SK-N-SH (cell line): ENCODE data around the gene NSUN2. TPM values are rescaled to one million over a fixed set of nuclear protein-coding genes. Genes with fewer than 3 reads are reported as not detected.

Experiments
- CTCF ChIA-PET: fragments of 300-600, 350-600 bp; formaldehyde crosslinking; extraction: SDS; loops from one replicate; lab custom pipeline; 2021; lab: Yijun Ruan, JAX
- POLR2A ChIA-PET: fragments of 350-600 bp; sonication (Branson Sonifier 250); formaldehyde crosslinking; extraction: SDS; loops from one replicate; lab custom pipeline; 2020; ENCODE audit warnings: antibody characterized with exemption, inconsistent platforms; lab: Yijun Ruan, JAX
- DNase-seq: peaks from one replicate; pipeline ENCODE4 v3.0.0; 2012
- H2AFZ ChIP-seq: fragments of 200-600 bp; sonication (generic); 2 replicates; pipeline ENCODE4 v1.8.1; 2016; ENCODE audit warnings: antibody characterized with exemption, mild to moderate bottlenecking, low read depth
- H3F3A ChIP-seq: fragments of 200-600 bp; sonication (generic); replicated peaks from 2 replicates; pipeline ENCODE3; 2016; ENCODE audit warnings: antibody characterized with exemption, mild to moderate bottlenecking; ENCODE audit not compliant: insufficient read depth
- H3K27ac ChIP-seq, 2 experiments: fragments of 200-500 bp in 1 of 2; fragments of 200-600 bp in 1 of 2; sonication (Bioruptor generic) in 1 of 2; sonication (generic), shearing (Covaris generic) in 1 of 2; 2 replicates each; pipeline versions ENCODE4 v1.5.1 to v1.6.1; 2014 to 2016; ENCODE audit warnings: low read depth in 2 of 2, inconsistent platforms in 1 of 2, low read length in 1 of 2, mild to moderate bottlenecking in 1 of 2, mixed read lengths in 1 of 2
- H3K27me3 ChIP-seq: fragments of 200-600 bp; sonication (generic), shearing (Covaris generic); 2 replicates; pipeline ENCODE4 v1.6.1; 2016; ENCODE audit warnings: mixed run types; ENCODE audit not compliant: insufficient read depth
- H3K36me3 ChIP-seq, 2 experiments: fragments of 200-500 bp in 1 of 2; fragments of 200-600 bp in 1 of 2; sonication (Bioruptor generic) in 1 of 2; sonication (generic) in 1 of 2; replicated peaks in 1 of 2; 2 replicates each; pipeline versions ENCODE3 to v1.5.1; 2014 to 2016; ENCODE audit warnings: low read length in 1 of 2, mild to moderate bottlenecking in 1 of 2; ENCODE audit not compliant: insufficient read depth in 2 of 2, control insufficient read depth in 1 of 2
- H3K4me1 ChIP-seq, 2 experiments: fragments of 200-500 bp in 1 of 2; fragments of 200-600 bp in 1 of 2; sonication (Bioruptor generic) in 1 of 2; sonication (generic), shearing (Covaris generic) in 1 of 2; 2 replicates each; pipeline versions ENCODE4 v1.5.1 to v1.6.1; 2014 to 2016; ENCODE audit warnings: low read depth in 1 of 2, low read length in 1 of 2, mixed run types in 1 of 2; ENCODE audit not compliant: insufficient read depth in 2 of 2, control insufficient read depth in 1 of 2
- H3K4me2 ChIP-seq: fragments of 200-600 bp; sonication (generic), shearing (Covaris generic); 2 replicates; pipeline ENCODE4 v1.6.1; 2017; ENCODE audit warnings: mixed run types
- H3K4me3 ChIP-seq, 2 experiments: fragments of 200-500 bp in 1 of 2; fragments of 200-600 bp in 1 of 2; sonication (Bioruptor generic) in 1 of 2; sonication (generic), shearing (Covaris generic) in 1 of 2; 2 replicates each; pipeline versions ENCODE4 v1.5.1 to v1.8.1; 2014 to 2016; ENCODE audit warnings: low read depth in 2 of 2, inconsistent platforms in 1 of 2, low read length in 1 of 2, mild to moderate bottlenecking in 1 of 2, mixed read lengths in 1 of 2, moderate library complexity in 1 of 2
- H3K79me2 ChIP-seq: fragments of 200-600 bp; sonication (generic); 2 replicates; pipeline ENCODE4 v1.8.1; 2017; ENCODE audit warnings: mild to moderate bottlenecking; ENCODE audit not compliant: insufficient read depth
- H3K9ac ChIP-seq: fragments of 200-600 bp; sonication (generic); 2 replicates; pipeline ENCODE4 v1.6.1; 2017; ENCODE audit warnings: mixed run types
- H3K9me2 ChIP-seq: fragments of 200-600 bp; sonication (generic); 2 replicates; pipeline ENCODE4 v1.6.1; 2017; ENCODE audit warnings: mixed run types
- H3K9me3 ChIP-seq: fragments of 200-600 bp; sonication (generic); 2 replicates; pipeline ENCODE4 v1.6.1; 2017; ENCODE audit warnings: mixed run types, mild to moderate bottlenecking, moderate library complexity
- H4K20me1 ChIP-seq: fragments of 200-600 bp; sonication (generic); 2 replicates; pipeline ENCODE4 v1.6.1; 2017; ENCODE audit warnings: mild to moderate bottlenecking, mixed run types; ENCODE audit not compliant: insufficient read depth
- ELF1 ChIP-seq: IDR thresholded peaks from 2 replicates; pipeline ENCODE4 v1.4.0; 2012
- FOSL2 ChIP-seq: IDR thresholded peaks from 2 replicates; pipeline ENCODE4 v1.4.0; 2012; ENCODE audit warnings: low read depth, mild to moderate bottlenecking, moderate library complexity, borderline replicate concordance
- FOXJ3 ChIP-seq: sonication (generic); formaldehyde crosslinking; IDR thresholded peaks from 2 replicates; pipeline ENCODE4 v1.5.1; 2020; ENCODE audit warnings: mild to moderate bottlenecking, missing genetic modification reagents
- MXI1 ChIP-seq: IDR thresholded peaks from 2 replicates; pipeline ENCODE4 v1.6.1; 2012; ENCODE audit warnings: mild to moderate bottlenecking, low read depth, low read length, improper control_type of control experiment
- RAD21 ChIP-seq: IDR thresholded peaks from 2 replicates; pipeline ENCODE4 v1.6.1; 2012; ENCODE audit warnings: mild to moderate bottlenecking, low read length
- RCOR1 ChIP-seq: fragments of 150-350 bp; IDR thresholded peaks from 2 replicates; pipeline ENCODE4 v1.6.1; 2017; ENCODE audit warnings: antibody characterized with exemption, low read length
- WGBS: methylation state at CpG from one replicate; pipeline ENCODE4 v1.1.6; 2017; ENCODE audit warnings: low lambda C conversion rate; 5-methylcytosine and 5-hydroxymethylcytosine counted together
- polyA plus RNA-seq, 3 experiments: library from polyadenylated mRNA; depleted of rRNA; stranded (reverse); fragments of >200 nt; gene quantifications; 2 replicates each; pipeline ENCODE4 v1.2.3, GENCODE V29; 2012
- TF ChIP-seq, protein P1 (sequence below): IDR thresholded peaks from 2 replicates; pipeline ENCODE4 v1.6.1; 2012; ENCODE audit warnings: mild to moderate bottlenecking, low read depth, low read length, moderate library complexity
- TF ChIP-seq, protein P2 (sequence below): fragments of 150-350 bp; IDR thresholded peaks from 2 replicates; pipeline ENCODE4 v1.6.1; 2017; ENCODE audit warnings: antibody characterized with exemption, low read length, low read depth, borderline replicate concordance

Gene NSUN2
- polyA plus RNA-seq, 1 of the 3 experiments (the other 2 are of a cell fraction), result 78.9 TPM

DNA sequence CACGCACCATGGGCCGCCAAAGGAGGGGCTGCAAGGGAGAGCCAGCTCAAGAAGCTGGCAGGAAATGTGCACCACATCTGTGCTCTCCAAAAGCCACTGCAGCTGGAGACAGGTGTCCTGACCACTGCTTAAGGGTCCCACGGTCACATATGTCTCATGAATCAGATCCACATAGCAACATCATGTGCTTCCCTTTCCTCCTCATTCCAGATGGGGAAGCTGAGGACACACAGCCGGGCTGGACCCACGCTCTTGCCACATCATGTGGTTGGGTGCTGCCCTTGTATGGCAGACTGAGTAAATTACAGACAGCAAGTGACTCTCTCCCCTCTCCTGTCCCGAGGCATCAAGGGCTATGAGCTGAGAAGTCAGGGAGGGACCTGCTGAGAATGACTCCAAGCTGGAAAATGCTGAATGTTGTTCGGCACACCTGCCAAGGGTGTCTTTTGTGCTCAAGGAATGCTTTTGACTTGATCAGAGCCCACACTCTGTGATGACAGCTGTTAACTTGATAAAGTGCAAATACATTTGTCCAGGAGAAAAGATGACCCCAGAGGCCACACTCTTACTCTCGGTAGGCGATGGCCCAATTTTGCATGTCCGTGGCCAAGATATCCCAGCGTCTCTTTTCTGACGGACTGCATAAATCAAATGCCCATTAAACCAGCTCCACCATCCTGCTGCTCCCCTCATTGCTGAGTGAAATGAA is 58.2 kb downstream of the NSUN2 start:
- H3F3A ChIP-seq, result no peaks in the 10 kb centered on the region
- no peaks in the 10 kb centered on the region for H3K27me3 ChIP-seq
- H3K4me3 ChIP-seq, result no peak overlapping the region
- H3K79me2 ChIP-seq, result no peaks in the 10 kb centered on the region
- no peaks in the 10 kb centered on the region for H3K9me2 ChIP-seq
- ChIA-PET POLR2A (no interaction called here), CTCF (interaction anchor here (0.9 to 3.3 kb wide), 14 partner anchors 7 to 1087 kb away, joined by 3 to 21 read pairs (median 4); no protein-coding TSS in a partner anchor)
- WGBS, result 67% methylated on average over 12 of the region's 12 CpGs
- peak; percentile 49 for TF ChIP-seq RAD21
- TF ChIP-seq RCOR1, result no peak
- no peaks in the 10 kb centered on the region for H4K20me1 ChIP-seq
- no peak overlapping the region for H3K9ac ChIP-seq
- DNase-seq, result no peak
- H3K4me1 ChIP-seq, result peaks cover 0 to 3% of the 10 kb centered on the region in 2 experiments; a peak in 1 of 4 replicates
- no peak overlapping the region for H3K4me2 ChIP-seq
- no peak overlapping the region for H3K27ac ChIP-seq
- H3K9me3 ChIP-seq, result no peaks in the 10 kb centered on the region
- H2AFZ ChIP-seq, result no peak overlapping the region
- H3K36me3 ChIP-seq, result no peaks in the 10 kb centered on the region

DNA sequence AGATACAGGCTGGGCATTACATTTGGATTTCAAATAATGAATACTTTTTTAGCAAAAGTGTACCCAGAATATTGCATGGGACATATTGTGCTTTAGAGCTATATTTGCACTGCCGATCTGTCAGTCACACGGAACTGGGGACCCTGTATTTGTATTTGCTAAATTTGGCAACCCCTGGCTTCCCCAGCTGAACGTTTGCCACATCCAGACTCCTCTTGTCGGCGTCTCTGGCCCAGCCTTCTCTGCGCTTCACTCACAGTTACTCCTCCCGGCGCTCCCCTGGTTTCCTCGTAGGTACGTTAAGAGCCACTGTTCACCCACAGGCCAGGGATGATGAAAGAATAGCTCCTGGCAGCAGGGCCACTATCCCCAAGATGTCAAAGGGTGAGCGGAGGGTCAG is 58.7 kb downstream of the NSUN2 start:
- H3F3A ChIP-seq, result no peaks in the 10 kb centered on the region
- H3K27ac ChIP-seq, result no peak overlapping the region
- WGBS, result 74% methylated on average over 11 of the region's 11 CpGs
- no peaks in the 10 kb centered on the region for H3K79me2 ChIP-seq
- no peaks in the 10 kb centered on the region for H3K9me3 ChIP-seq
- TF ChIP-seq FOSL2, result no peak
- TF ChIP-seq ELF1, result no peak
- TF ChIP-seq RAD21, result no peak
- TF ChIP-seq, protein P1, sequence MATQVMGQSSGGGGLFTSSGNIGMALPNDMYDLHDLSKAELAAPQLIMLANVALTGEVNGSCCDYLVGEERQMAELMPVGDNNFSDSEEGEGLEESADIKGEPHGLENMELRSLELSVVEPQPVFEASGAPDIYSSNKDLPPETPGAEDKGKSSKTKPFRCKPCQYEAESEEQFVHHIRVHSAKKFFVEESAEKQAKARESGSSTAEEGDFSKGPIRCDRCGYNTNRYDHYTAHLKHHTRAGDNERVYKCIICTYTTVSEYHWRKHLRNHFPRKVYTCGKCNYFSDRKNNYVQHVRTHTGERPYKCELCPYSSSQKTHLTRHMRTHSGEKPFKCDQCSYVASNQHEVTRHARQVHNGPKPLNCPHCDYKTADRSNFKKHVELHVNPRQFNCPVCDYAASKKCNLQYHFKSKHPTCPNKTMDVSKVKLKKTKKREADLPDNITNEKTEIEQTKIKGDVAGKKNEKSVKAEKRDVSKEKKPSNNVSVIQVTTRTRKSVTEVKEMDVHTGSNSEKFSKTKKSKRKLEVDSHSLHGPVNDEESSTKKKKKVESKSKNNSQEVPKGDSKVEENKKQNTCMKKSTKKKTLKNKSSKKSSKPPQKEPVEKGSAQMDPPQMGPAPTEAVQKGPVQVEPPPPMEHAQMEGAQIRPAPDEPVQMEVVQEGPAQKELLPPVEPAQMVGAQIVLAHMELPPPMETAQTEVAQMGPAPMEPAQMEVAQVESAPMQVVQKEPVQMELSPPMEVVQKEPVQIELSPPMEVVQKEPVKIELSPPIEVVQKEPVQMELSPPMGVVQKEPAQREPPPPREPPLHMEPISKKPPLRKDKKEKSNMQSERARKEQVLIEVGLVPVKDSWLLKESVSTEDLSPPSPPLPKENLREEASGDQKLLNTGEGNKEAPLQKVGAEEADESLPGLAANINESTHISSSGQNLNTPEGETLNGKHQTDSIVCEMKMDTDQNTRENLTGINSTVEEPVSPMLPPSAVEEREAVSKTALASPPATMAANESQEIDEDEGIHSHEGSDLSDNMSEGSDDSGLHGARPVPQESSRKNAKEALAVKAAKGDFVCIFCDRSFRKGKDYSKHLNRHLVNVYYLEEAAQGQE, result no peak
- TF ChIP-seq FOXJ3 (CRISPR knock-in tag), result no peak
- TF ChIP-seq, protein P2, sequence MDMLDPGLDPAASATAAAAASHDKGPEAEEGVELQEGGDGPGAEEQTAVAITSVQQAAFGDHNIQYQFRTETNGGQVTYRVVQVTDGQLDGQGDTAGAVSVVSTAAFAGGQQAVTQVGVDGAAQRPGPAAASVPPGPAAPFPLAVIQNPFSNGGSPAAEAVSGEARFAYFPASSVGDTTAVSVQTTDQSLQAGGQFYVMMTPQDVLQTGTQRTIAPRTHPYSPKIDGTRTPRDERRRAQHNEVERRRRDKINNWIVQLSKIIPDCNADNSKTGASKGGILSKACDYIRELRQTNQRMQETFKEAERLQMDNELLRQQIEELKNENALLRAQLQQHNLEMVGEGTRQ, result no peak
- TF ChIP-seq MXI1, result no peak
- H3K9me2 ChIP-seq, result no peaks in the 10 kb centered on the region
- H3K4me3 ChIP-seq, result no peak overlapping the region
- H3K36me3 ChIP-seq, result no peaks in the 10 kb centered on the region
- no peaks in the 10 kb centered on the region for H4K20me1 ChIP-seq
- H2AFZ ChIP-seq, result no peak overlapping the region
- H3K27me3 ChIP-seq, result no peaks in the 10 kb centered on the region
- no peak overlapping the region for H3K9ac ChIP-seq
- H3K4me2 ChIP-seq, result no peak overlapping the region
- no peak for DNase-seq
- POLR2A ChIA-PET, result no interaction called here
- CTCF ChIA-PET, result interaction anchor here (0.9 to 3.3 kb wide), 14 partner anchors 8 to 1087 kb away, joined by 3 to 21 read pairs (median 4); no protein-coding TSS in a partner anchor
- peaks cover 0 to 3% of the 10 kb centered on the region in 2 experiments; a peak in 1 of 4 replicates for H3K4me1 ChIP-seq
